Nasal cavity respiratory epithelium epithelial cell of viscerocranial mucosa (primary cell): ENCODE measurements around the gene OR10D3. TPM values are rescaled to one million over a fixed set of nuclear protein-coding genes. Genes with fewer than 3 reads are reported as not detected.

Experiments used
- total RNA-seq: library from RNA; depleted of rRNA; stranded (reverse); fragments of >200 nt; gene quantifications from 2 replicates; pipeline ENCODE4 v1.2.3, GENCODE V29; 2014

OR10D3 gene, protein sequence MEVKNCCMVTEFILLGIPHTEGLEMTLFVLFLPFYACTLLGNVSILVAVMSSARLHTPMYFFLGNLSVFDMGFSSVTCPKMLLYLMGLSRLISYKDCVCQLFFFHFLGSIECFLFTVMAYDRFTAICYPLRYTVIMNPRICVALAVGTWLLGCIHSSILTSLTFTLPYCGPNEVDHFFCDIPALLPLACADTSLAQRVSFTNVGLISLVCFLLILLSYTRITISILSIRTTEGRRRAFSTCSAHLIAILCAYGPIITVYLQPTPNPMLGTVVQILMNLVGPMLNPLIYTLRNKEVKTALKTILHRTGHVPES
- not detected in 2 replicates for total RNA-seq

DNA sequence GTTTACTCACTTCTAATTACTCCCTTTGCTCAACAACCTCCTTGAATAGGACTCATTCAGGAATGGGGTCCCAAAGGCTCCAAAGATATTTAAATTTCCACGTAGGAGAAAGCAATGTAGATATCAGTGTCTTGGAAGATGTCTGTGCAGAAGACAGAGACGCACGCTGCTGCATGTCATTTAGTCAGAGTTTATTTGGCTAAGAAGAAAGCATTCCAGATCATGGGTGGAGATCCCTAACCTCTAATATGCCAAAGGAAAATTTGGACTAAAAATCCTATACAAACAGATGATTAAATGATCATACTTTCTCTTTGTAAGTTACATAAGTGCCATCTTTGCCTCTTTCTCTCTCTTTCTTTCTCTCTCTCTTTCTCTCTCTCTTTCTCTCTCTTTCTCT is at the start of gene OR10D3:
OR10D3 (plus strand) TSS at position 278 of the 400 bp plus-strand sequence. CDS start 1,925 bp downstream, outside the sequence.

Other genes with a start within 250 kb of the OR10D3 start
- gene OR4D5, start 243.7 kb upstream of the OR10D3 start, total RNA-seq = not detected in 2 replicates
- under 0.01 TPM in 1 of 2 replicates, not detected in the other for gene OR6T1, start 239.5 kb upstream of the OR10D3 start, total RNA-seq
- gene OR10S1, start 205.6 kb upstream of the OR10D3 start, total RNA-seq = not detected in 2 replicates
- not detected in 2 replicates for gene OR10G6, start 188.2 kb upstream of the OR10D3 start, total RNA-seq
- not detected in 2 replicates for gene OR10G4, start 170.3 kb upstream of the OR10D3 start, total RNA-seq
- gene OR10G9, start 160.3 kb upstream of the OR10D3 start, total RNA-seq = not detected in 2 replicates
- gene OR10G8, start 156.5 kb upstream of the OR10D3 start, total RNA-seq = not detected in 2 replicates
- not detected in 2 replicates for gene OR10G7, start 142.0 kb upstream of the OR10D3 start, total RNA-seq
- 16.7 and 40.6 TPM in 2 replicates for gene VWA5A, start 67.9 kb upstream of the OR10D3 start, total RNA-seq
- gene OR8G1, start 57.8 kb downstream of the OR10D3 start, total RNA-seq = not detected in 2 replicates
- gene OR8G5, start 73.0 kb downstream of the OR10D3 start, total RNA-seq = not detected in 2 replicates
- not detected in 2 replicates for gene OR8D1, start 130.6 kb downstream of the OR10D3 start, total RNA-seq
- gene OR8D2, start 136.9 kb downstream of the OR10D3 start, total RNA-seq = not detected in 2 replicates
- gene OR8B2, start 201.2 kb downstream of the OR10D3 start, total RNA-seq = not detected in 2 replicates
- not detected in 2 replicates for gene OR8B3, start 215.7 kb downstream of the OR10D3 start, total RNA-seq
- gene OR8B4, start 241.5 kb downstream of the OR10D3 start, total RNA-seq = not detected in 2 replicates